NCI-H2171 treated with DMSO at 0.1 percent for 48 hours (cell line): Measurements from ENCODE around the gene ETS1.

Experiments used
- DNase-seq: peaks from one replicate; lab custom pipeline; 2025; lab: John Stamatoyannopoulos, UW

ETS1 gene

DNA sequence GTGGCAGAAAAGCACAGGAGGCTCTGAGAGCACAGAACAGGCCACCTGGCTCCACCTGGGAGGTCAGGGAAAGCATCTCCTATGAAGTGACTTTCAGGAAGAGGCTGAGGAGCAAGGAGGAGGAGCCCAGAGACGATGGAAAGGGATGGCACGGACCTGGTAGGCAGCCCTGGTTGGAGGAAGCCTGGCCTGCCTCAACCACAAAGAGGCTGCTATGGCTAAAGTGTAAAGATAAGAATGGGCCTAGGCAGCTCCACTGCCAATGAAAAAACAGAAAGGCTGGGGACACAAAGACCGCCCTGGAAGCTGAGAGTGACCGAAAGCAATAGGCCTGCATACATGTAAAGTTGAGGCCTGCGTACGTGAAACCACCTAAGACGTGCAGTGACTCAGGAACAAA lies 31.2 kb upstream of the ETS1 start:
- no peak for DNase-seq

DNA sequence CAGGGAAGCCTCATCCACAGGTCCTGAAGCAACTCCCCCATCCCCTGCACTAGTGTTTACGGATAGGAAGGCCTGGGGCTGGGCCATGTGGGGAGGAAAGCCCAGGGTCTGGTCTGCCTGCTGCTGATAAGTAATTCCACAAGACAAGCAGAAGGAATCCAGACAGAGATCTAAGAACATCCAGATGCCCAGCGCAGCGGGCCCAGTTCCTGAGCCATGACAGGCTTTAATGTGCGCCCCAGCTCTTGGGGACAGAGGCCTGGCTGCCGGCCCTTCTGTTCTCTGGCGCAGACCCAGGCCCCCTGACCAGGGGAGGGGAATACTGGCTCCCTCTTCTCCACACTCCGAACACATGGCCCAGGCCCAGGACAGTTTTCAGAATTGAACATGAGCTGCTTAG lies 28.8 kb upstream of the ETS1 start:
- DNase-seq = no peak

DNA sequence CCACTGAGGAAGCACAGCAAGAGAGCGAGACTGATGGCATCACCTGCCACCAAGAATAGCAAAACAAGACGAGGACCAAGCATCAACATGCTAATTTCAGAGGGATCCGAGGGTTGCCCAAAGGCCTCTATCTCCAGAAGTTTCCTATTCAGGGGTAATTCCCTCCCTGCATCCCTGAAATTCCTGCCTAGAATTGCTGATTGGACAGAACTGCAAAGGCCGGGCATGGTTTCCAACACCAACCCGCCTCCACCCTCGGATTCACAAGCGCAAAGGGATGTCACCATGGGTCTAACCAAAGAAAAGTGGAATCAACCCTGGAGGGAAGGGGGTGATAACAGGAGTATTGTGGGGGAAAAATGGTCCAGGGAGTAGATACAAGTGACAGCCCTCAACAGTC lies 28.3 kb upstream of the ETS1 start:
- no peak for DNase-seq

DNA sequence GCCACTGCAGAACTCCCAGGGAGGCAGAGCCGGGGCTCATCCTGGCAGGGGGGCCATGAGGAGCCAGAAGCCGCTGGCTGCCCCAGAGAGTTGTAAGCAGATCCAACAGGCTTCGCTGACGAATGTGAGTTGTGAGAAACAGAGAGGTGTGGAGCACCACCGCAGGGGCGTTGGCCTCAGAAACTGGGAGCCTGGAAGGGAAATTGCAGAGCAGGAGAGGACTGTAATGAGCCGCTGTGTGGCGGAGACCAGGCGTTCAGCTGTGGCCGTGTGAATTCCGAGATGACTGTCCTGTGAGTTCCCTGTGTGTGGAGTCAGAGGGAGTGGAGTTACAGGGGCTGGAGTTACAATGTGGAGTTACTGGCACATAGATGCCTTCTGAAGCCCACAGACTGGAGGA lies 27.7 kb upstream of the ETS1 start:
- no peak for DNase-seq

DNA sequence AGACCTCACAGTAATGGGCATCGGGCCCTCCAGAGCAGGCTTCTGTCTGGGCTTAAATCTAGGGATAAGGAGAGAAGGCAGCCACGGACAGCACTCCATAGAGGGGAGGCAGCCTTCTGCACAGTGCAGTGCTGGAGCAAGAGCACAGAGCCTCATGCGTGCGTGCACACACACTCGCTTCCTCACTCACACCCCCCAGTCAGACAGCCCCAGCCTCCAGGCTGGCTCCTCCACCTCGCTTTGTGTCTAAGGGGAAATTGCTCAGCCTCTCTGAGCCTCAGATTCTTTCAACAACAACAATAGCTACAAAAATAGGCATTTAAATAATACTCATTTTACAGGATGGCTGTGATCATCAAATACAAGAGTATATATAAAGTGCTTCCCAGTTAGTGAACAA lies 26.7 kb upstream of the ETS1 start:
- no peak for DNase-seq

DNA sequence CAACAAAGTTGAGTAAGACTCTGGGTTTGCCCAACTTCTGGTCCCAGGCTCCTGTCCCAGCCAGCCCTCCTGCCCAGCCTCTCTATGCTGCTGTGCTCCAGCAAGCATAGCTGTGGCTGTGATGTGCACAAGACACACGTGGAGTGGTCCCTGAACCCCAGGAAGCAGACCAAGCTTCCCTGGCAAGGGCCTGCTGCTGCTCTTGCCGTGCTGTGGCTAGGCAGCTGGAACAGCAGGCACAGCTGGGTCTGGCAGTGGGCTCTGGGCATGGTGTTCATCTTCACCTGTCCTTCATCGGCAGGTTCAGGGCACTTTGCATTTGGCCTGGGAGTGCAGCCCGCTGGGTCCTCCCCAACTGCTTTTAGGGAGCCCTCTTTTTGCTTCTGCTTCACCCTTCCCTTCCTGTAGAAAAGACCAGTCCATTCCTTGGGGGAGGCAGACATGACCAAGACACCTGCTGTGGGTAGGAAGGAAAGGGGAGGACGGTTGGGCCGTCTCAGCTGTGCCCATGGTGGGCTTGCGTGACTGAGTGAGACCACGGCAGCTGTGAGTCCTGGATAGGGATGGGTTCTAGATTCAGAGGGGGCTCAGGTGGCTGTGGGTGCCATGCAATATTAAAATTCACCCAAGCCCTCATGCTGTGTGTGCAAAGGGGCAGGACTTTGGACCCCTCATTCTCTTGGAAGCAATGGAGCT lies 26.1 kb upstream of the ETS1 start:
- no peak for DNase-seq

DNA sequence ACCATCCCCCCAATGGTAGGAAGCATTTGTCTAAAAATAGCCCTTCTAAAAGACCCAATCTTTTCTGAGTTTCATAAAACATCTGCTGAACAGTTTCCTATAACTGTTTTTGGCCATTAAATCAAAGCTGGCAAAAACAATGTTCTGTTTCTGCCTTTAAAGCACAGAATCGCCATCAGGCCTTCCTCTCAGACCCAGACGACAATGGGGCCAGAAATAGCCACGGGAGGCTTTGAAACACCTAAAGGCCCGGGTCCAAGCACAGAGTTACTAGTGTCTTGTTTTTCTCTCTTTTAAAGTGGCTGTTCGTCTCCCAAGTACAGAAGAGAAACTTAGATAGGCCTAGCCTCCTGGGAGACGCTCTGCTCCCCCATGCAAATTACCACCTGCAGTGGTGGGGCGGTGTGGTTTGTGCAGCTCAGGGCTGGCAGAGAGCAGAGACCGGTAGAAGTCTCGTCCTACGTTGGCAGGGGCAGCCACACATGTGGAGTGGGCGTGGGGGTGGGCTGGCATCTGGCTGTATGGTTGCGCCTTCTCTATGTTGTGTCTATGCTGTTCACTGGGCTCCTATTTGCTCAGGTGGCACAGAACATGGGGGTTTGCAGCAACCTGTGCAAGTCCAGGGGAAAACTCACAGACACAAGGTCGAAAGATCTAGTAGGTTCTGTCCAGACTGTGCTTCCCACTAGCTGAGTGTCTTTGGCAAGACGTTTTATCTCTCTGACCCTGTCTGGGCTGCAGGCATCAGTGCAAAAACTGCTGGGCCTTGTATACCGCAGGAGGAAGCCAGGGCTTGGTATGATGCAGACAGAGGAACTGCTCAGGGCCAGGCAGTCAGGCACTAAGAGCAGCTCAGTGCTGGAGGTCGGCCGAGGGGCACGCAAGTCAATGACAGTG lies 23.6 kb upstream of the ETS1 start:
- no peak for DNase-seq

DNA sequence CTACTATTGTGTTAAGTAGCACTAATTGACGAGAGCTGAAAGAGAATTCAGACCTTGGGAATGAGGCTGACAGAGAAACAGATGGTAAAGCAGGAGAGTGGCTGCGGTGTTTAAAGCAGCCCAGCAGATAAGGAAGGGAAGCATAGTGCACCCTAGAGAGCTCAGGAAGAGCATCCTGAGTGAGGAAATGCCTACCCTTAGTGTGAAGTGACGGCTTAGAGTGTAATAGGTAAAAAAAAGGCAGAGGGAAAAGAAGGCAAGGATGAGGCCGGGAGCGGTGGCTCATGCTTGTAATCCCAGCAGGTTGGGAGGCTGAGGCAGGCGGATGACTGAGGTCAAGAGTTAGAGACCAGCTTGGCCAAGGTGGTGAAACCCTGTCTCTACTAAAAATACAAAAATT lies 22.4 kb upstream of the ETS1 start:
- DNase-seq = no peak

DNA sequence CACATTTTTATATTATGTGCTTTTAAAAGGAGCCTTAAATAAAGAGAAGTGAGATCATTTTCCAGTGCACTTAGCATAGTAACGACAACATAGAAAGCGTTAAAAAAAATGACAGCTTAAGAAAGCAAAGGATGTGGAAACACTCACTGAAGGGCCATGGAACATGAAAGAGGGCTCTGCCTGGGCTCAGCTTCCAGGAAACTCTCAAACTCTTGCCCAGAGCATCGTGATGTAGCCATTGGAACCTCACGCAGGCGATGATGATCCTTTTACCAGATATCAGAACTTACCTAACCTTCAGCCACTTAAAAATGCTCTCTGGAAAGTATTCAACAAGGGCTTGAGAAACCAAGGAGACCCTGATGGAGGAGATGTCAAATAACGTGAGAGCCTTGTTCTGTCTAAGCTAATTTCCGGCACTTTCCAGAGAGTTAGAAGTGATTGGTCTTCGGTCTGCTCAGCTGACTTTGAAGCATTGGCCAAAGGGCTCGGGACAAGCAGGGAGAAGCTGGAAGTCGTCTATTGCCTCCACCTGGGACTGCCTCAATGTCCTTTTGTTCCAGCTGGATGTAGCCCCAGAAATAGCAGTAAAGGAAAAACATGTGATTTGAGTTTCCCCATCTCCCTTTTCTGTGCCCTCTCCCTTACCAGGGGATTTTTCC lies 21.5 kb upstream of the ETS1 start:
- DNase-seq = no peak

DNA sequence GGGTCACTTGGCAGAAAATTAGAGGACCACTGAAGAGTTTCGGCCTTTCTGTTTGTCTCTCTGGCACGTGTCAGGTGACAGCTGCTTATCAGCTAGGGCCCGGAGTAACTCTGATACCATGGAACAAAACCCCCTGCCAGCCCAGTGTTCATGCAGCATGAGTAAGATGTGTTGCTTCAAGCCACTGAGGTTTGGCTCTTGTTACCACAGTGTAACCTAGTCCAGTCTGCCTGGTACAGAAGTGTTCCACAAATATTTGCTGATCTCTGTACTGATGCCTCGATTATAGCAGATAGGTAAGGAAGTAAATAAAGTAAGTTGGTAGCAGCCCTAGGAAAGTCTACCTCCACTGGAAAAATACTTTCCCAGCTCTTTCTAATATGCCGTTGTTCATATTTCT lies 20.5 kb upstream of the ETS1 start:
- DNase-seq = no peak

DNA sequence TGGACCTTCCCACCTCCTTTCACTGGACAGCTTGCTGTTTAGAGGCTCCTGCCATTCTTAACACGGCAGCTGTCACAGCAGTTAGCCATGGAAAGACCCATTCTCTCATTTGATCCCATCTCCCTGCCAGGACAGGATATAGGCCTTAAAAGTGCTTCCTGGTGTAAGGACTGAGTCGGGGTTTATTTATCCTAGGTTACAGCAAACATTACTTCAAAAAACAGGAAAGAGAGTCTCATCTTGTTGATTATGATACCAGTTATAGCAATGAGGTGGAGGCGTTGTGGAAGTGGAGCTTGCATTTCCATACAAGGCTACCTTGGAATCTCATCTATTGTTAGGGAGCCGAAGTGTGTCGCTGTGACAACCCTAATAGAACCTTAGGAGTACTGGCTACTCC lies 17.4 kb upstream of the ETS1 start:
- DNase-seq = no peak

DNA sequence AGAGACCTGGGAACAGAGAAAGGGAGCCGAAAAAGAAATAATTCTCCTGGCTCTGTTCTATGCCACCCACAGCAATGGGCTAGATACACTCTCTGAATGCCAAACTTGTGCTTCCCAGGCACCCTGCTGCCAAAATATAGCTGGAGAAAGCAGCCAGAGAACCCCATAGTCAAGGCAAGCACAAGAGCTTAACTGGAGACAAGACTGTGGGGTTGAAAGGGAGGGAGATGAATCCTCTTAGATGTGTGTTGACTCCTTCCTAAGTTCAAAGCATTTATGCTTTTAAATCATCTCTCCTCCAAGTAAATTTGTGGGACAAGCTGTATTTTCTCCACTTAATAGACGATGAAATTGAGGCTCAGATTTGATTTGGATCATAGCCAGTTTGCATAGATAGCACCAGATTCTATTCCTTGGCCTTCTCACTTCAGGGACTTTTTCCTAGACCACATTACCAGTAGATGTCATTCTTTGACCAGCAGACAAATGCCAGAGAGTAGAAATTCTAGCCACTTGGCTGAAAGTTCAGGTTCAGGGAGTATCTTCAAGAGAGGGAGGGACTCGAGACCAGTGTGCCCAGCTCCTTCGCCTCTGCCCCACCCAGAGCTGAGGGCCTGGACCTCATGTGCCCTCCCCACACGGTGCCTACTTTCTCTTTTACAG lies 16.5 kb upstream of the ETS1 start:
- no peak for DNase-seq

DNA sequence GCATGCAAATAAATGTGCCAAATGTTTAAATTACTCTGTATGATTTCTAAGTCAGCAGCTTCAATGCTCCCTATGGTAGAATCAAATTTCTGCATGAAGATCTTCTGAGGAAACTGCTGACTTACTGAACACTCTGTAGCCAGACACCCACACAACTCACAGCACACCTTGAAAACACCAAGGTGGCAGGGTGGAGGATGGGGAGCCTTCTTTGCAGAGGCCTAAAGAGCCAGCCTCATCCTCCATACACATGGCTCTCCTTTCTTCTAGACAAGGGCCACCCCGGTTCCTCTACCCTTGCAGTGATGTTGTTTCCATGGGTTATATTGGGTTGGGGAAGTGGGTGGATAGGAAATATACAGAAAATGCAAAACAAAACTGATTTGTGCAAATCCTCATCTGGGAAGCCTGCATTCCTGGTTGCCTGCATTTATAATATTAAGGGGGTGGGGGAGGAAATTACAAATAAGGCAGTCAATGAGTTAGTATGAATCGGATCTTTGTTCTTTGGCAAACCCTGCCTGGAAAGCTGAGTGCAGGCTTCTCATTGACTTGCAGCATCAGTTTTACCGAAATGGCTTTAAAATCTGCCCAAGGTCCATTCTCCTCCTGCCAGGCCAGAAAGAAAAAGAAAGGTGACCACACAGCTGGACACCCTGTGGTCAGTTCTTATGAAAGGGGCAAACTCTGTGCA lies 15.8 kb upstream of the ETS1 start:
- no peak for DNase-seq

DNA sequence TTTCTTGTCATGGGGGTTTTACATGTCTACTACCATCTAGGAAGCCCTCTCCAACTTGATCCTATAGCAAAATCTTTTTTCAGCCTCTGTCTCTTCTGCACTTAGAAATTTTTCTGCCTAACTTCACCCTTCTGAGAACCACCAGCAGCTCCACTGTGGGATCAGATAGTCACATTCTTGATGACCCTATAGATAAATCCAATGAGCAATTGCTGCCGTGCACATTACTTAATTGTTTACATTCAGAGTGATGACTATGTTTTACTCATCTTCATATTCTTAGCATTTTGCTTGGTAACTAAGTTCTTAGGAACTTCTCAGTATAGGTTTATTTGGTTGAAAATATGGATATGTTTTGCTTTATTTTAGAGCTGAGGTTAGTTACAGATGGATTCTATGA lies 12.4 kb upstream of the ETS1 start:
- no peak for DNase-seq

DNA sequence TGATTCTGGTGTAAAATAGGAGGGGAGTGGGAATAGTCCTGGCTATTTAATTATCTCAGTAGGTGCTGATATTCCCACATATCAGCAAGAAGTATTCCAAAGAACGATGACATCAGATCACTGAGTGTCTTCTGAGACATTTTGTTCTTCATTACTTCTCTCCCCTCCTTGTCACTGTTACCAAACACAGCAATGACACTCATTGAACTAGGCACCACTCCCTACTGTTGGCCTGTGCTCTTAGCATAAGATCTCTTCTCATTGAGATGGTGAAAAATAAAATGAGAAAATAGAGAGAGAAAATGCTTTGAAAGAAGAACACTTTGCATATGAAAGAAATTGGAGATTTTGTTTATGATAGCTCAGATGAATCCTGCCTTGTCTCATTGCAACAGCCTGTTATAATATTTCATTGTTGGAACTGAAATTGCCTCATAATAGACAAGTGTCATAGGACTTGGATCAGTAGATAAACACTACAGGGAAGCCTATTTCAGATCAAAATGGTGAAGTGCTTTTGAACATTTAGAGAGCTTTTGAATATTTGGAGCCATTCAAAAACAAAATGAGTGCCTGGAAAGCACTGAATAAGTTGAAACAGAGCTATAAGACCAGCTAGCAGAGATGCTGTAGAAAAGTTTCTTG lies 11.3 kb upstream of the ETS1 start:
- DNase-seq = no peak

DNA sequence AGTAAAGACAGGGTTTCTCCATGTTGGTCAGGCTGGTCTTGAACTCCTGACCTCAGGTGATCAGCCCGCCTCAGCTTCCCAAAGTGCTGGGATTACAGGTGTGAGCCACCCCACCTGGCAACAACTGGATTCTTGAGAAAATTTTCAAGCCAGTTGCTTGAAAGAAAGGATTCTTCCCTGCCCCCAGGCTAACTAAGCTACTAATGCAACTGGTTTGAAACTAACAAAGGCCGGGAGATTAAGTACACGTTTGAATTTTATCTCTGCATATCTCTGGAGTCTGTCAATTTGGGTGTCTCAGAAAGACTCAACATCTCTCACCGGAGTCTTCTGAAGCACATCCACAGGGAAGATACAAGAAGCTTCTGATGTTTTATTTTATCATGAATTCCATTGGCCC lies 10.7 kb upstream of the ETS1 start:
- DNase-seq = no peak

DNA sequence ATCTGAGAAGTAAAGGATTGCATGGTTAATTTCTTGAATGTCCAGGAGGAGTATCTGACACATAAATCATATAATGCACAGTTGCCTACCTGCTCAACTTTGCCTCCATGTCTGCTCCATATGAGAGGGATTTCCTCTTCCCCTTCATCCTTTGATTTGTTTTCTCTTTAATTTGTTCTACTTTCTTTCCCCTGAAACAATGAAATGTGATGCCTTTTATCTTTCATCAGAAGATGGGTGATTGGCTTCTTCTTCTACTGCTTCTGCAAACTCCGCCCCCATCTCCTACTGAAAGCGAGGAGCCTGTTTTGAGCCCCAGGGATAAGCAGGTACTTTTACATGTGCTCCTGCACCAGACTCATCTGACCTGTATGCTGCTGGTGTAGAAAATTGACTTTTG lies 9.9 kb upstream of the ETS1 start:
- DNase-seq = no peak

DNA sequence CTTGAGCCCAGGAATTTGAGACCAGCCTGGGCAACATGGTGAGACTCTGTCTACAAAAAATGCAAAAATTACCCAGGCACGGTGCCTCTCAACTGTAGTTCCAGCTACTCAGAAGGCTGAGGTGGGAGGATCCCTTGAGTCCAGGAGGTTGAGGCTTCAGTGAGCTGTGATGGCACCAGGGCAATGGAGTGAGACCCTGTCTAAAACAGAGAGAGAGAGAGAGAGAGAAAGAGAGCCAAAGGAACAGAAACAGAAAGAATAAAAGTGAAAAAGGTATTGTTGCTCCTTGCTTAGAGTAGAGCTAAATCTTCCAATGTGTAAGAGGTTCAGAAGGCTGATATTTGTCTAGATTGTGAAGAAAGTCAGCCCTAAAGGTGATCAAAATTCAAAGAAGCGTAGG lies 8.9 kb upstream of the ETS1 start:
- no peak for DNase-seq

DNA sequence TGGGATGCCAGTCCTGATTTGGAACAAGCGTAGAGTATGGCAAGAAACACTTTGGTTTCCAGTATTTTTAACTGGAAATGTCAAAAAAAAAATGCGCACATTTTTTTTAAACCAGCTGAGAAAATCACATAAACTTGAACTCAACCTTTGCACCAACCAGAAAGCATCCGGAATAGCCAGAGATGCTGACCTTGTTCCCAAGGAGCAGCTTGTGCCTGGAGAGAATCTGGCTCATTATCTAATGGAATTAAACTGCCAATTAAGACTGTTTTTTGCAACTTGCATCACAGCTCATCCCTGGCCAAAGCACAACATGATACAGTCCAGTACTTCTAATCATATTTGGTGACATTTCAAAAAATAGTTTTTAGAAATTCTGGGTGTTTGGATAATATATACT lies 8.4 kb upstream of the ETS1 start:
- no peak for DNase-seq

DNA sequence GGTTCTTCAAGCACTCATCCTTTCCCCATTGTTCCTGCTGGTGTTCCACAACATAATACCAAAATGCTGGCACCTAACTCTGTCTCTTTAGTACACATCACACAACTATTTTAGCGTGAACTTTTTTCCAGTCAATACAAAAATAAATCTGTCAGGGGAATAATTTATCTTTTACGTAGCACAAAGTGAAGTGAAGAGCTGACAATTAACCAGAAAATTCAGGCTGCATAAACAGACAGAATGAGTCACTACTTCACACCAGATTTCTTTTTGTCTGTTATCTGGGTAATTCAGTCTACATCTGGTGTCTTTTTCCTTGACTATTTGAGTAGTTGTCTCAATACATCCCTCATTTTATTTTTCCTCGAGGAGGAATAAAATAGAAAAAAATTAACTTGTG lies 7.9 kb upstream of the ETS1 start:
- DNase-seq = no peak

DNA sequence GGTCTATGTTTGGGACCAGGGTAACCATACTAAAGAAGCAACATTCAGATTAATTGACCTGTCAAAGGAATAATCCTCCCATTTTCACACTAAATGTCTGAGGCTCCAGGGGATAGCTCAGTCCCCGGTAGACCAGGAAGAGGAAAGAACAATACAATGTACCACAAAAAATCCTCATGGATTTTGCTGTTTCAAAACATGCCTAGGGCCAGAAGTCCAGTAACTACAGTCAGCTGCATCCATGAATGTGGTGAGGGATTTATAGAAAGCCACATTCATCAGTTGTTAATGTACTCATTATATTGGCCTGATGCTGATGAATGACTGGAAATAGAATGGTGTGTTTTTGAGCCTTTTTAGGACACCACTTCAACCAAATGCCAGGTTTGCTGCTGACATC lies 6.9 kb upstream of the ETS1 start:
- DNase-seq = no peak

DNA sequence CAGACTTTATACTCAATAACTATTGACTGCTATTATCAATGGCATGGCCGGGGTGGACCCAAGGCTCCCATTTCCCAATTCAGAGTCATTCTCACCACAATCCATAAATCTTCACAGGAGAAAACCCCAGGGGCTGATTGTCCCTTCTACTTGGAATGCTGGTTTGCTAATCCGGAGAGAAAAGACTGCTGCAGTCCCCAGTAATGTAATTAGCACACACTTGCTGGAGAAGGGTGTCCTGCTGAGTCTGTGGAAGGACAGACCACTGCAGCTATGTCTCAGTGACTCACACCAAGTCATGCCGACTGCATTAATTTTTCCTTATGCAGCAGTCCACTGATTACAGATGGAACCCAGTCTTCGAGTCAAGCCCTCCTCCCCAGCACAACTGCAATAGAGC lies 5.9 kb upstream of the ETS1 start:
- no peak for DNase-seq
